HG02943 (cell line): ENCODE results near the gene RAB11FIP5.
A peak's percentile ranks its signal among the peaks of the same experiment; 100 is the strongest.

Source experiments
- ATAC-seq: cut with Tn5 transposase; IDR thresholded peaks from one replicate; pipeline ENCODE4 v1.9.1; 2021; ENCODE audit warnings: mild to moderate bottlenecking, low read depth, moderate library complexity; ENCODE audit not compliant: unreplicated experiment

RAB11FIP5 gene

DNA sequence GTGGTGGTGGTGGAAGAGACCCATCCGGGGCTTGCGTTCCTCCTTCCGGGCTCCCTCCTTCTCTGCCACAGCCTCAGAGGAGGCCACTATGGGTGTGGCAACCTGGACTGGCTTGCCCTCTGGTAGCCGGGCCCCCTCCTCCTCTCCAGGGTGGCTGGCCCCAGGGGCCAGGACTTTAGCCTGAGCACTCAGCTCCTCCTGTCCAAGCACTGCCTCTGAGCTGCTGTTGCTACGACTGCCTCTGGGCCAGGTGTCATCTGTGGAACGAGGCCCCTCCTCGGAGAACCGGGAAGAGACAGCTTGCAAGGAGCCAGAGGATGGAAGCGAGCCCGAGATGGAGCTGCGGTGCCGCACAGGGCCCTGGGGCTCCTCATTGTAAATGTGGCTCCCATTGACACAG, 24.5 kb downstream of the RAB11FIP5 start:
- ATAC-seq, result no peak

DNA sequence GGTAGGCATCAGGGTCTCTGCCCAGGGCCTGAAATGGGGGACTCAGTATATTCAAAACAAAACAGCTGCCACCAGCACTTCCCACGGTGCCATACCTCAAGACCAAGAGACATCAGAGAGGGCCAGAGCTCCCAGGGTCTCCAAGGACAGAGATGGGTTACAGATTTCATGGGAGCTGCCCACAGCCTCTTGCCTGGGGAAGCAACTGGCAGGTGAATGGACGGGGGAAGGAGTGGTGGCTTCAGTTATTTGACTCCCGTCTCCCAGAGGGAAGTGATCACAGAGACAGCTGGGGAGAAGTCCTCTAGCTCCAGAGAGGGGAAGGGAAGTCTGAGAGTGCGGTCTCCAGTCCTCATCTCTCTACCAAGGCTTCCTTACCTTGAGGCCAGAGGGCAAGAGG, 25.4 kb downstream of the RAB11FIP5 start:
- ATAC-seq, result no peak

DNA sequence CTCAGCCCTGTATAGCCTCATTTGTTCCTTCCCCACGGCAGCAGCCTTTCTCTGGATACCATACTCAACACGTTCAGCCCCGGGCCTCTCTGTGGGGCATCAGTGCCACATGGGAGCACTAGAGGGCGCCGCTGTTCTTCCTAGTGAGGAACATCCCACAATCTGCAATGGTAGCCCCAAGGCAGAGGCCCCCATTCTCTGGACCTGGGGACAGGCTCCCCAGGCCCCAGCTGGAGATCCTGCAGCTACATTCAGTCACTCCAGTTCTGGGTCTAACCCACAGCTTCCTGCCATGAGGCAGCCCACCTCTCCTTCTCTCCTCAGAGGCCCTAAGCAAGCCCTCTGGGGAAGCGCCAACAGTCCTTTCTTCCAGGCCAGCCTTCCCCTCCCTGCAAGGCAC, 27.1 kb downstream of the RAB11FIP5 start:
- ATAC-seq, result peak; percentile 93

DNA sequence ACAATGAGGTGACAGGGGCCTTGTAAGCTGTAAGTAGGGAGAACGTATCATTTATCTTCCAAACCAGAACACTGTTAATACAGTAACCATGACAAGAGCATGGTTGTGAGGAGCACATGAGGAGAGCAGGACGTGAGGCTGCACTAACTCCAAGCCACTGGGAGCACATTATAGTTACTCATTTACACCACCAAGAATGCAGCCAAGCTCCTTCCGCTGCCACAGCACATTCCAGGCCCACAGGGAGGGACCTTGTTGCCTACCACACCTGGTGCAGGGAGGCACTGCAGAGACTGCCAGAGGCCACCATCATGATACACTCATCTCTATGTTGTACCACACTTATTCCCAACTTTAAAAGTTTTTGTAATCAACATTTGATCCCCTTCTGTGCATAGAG, 27.8 kb downstream of the RAB11FIP5 start:
- ATAC-seq, result no peak

DNA sequence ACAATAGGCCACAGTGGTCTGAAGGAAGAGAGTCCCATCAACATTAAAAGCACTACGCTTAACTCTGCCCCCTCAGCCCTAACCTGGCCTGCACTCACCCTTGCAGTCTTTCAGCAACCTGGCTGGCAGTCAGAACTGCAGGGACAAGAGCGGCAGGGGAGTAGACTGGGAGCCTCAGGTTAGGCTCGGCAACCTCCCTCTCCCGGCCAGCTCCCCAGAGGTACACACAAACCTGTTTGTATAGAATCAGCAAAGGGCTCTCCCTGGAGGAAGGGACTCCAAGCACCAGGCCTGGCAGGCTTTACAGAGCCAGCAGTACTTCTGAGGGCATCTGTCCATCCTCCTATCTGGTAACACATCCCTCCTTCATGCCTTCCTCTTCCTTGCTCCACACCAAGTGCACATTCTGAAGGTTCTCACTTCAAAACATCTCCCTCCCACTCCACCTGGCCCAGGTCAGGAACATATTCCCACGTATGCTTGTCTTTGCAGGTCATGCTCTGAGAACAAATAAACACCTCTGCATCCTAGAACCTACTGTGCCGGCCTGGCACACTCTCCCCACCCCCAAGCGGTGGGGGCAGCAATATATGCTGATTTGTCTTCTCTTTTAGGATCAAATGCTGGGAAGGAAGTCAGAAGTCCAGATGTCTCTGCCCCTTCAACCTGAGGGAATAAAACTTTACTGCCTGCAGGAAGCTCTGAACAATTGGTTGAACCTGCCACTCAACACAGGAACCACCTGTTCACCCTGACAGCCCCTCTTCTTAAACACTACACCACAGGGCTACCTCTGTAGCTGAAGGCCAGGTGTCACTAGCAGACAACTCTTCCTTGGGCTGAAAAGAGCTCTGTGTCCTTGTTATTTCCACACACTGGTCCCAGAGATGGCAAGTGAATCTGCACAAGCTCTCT, 28.6 kb downstream of the RAB11FIP5 start:
- ATAC-seq, result no peak

DNA sequence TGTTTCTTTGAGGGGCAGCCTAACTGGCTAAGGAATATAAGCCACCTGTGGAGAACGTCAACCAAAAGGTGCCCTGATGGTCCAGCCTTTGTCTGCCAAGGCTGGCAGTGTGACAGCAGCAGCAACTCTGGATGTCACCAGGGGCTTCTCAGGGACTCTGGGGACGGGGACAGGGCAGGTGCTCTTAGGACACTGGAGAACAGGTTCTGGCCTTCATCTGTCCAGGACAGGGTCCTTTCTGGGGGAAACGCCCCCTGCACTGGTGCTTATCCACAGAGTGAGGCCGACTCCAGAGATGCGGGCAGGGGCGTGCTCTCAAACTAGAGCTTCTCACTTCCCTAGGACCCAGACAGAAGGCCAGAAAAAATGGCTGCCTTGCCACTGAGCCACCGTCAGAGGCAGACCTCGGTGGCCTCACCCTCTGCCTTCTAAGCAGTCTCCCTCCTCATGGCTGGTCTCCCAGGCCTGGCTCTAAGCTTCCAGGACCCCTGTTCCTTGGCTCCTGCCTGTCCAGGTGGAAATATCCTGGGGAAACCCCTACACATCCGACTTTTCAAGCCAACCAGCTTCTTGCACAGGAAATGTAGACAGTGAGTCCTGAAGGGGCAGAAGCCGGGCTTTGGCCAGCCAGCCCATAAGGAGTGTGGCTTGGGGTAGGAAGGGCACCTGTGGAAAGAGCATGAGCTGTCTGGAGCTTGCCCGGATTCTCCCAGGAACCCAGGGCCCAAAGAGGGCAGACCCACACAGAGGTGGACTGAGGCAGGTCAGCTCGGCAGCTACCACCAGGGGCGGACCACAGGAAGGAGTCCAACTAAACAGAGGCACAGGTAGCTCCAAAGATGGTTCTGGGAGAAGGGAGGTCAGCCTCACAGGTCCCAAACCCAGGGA, 30.0 kb downstream of the RAB11FIP5 start:
- ATAC-seq, result no peak

DNA sequence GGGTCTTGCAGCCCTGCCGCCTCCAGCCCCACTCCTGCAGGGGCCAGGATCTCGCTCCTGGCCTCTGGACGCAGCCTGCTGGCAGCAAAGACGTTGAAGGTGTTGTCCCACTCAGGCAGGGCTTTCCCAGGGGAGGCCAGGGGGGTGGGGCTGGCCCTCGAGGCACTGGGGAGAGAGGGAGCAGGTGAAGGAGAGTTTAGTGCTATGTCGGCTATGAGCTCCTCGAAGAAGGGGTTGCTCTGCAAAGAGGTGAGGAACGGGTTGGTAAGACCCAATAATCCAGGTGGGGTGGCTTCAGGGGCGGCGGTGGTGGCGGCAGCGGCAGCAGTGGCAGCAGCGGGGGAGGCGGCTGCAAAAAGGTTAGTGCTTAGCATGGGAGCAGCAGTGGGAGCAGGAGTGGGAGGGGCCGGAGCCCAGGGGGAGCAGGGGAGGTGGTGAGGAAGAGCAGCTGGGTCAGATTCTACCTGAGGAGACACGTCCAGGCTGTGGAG, 31.5 kb downstream of the RAB11FIP5 start:
- ATAC-seq, result no peak

DNA sequence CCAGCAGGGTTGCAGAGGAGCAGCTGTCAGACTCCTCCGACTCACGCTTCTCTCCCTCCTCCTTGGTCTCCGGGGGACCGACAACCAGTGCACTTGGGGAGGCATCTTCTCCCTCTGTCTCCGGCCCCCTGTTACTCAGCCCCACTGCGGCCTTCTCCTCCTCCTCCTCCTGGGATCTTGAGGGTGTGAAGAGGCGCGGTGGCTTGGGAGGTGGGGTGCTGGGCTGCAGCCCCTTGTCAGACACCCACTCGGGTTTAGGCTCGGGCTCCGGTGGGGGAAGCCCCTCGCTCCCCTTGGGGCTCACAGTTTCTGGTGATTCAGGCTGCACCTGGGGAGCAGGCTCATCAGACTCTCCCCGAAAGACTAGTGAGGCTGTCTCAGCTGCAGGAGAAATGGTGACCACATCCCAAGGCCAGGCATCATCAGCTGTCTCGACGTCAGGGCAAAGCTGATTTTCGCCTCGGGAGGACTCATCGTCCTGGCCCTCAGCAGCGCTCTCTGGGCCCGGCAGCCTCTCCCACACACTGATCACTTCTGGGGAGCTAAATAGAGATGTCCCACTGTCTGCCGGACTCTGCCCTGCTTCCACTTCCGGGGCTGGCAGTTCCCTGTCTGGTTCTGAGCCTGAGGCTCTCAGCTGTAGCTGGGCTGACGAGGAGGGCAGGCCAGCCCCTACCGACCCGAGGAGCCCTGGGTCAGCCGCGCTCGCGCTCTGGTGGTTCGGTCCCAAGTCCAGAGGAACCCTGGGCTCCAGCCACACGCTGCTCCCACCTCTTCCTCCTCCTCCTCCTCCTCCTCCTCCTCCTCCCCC, 32.2 kb downstream of the RAB11FIP5 start:
- no peak for ATAC-seq

DNA sequence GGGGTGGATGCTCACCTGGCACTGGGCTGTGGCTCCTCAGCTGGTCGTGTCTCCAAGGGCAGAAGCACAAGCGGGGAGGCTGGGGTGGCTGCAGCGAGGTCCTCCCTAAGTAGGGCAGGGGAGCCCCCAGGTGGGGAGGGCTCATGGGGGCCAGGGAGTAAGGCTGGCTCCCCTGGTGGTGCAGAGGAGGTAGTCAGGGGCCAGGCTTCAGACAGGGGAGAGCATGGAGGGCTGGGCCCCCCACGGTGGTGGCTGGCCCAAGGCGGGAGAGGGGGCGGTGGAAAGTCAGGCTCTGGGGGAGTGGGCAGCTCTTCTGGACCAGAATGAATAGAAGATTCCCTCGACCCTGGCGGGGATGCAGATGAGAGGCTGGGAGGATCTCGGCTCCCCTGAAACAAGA, 33.1 kb downstream of the RAB11FIP5 start:
- no peak for ATAC-seq

DNA sequence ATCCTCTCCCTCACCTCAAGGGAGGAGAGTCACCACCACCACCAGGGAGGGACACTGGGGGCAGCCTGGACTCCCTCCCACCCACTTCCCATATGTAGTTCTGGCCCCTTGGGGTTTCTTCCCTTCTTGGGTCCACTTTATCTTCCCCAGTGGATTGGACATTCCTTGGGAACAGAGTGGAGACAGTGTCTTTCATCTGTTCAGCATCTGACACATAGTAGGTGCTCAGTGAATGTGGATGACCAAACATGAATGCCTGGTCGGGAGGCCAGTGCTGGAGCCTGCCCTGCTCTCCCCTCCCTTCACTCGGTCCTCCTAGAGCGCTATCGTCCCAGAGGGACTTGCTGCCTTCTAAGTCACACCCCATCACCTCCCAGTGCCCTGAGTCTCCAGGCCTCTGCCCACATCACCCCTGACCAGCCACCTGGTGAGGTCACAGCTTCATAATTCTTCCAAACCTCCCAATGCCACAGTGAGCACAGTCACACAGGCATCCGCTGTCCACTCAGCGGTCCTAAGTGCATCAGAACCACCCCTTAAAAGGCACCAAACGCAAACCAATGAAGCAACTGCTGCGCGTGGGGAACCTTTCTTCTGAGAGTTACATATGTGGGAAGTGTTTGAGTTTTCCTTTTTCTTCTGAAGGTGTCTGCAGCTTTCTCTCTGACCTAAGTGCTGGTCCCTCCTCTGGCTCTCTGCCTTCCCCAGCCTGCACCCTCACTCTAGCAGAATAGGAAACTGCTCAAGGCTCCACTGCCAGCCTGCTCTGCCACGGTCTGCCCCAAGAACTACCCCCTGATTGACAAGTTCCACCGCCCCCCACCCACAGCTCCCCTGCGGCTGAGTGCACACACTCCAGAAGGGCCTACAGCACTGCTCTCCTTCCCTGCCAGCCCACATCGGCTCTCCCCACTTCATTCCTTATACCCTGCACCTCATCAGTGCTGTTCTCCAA, 34.0 kb downstream of the RAB11FIP5 start:
- ATAC-seq, result no peak

DNA sequence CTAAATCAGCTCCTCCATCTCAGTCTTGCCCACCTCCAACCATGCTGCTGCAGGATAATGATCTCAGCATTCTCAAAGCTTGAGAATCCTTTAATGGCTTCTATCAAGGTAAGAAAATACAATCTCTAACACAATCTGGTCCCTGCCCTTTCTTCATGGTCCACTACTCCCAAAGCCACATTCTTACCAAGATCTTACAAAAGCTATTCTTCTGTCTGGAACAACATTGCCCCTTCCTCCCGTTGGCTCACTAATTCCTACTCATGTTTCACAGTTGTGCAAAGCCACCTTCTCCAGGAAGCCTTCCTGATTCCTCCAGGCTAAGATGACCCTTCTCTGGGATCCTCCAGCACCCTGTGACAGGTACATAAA, 35.3 kb downstream of the RAB11FIP5 start:
- no peak for ATAC-seq

DNA sequence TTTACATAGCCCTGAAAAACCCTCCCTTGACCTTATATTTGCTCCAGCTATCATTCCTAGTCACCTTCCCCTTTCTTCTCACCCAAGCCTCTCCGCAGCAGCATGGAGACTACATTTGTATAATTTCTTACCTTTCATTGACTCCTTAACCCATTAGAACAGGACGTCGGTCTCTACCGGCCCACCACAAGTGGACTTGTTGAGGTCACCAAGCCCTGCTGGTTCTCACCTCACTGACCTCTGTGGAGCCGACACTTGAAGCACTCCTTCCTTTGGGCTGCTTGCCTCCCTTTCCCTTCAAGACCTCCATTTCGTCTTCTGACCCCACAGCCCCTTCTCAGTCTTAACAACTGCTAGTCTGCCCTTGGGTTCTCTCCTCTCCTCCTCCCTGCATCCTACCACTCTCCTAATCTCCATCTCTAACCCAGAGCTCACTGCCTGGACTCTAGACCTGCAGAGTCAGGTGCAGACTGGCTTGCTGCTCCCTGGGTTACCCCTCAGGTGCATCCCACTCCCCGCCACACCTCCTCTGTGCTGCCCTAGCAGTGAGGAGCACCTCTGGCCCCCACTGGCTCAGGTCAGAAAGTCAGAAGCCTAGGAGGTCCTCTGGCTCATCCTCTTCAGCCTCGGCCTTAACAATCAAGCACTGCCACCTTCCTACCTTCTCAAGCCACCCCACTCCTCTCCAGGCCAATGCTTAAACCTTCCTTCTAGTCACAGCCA, 35.9 kb downstream of the RAB11FIP5 start:
- no peak for ATAC-seq

DNA sequence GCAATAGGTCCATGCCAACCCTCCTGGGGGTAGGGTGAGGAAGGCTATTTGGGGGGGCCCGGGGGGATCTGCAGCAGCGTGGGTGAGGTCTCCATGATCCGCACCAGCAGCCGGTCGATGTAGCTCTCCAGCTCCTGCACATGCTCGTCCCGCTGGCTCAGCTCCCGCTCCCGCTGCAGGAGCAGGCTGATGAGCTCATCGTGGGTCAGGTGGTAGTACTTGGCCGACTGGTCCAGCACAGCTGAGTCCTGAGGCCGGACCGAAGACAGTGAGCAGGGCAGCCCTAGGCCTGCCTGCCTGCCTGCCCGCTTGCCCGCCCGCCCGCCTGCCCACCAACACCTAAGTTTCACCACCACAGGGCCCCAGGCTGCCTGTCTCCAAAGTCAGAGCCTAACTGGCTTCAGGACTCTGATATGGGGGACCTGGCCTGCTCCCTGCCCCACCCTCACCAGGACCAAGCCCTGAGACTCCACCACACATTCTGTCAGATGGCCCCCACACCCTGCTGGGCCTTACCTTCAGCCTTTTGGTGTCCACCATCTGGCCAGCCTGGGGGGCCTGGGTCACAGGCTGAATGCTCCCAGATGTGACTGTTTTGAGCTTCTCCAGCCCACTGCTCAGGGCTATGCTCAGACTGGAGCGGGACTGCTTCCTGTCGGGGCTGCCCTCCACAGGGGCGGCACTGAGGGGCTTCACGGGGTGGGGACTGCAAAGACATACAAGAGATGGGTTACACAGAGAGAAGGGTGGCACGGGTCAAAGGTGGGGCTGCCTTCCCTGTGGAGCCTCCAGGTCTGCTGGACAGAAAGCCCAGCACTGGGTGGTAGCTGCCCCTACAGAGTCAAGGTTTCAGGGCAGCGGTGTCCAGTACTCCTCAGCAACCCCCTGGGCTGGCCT, 37.0 kb downstream of the RAB11FIP5 start:
- no peak for ATAC-seq

DNA sequence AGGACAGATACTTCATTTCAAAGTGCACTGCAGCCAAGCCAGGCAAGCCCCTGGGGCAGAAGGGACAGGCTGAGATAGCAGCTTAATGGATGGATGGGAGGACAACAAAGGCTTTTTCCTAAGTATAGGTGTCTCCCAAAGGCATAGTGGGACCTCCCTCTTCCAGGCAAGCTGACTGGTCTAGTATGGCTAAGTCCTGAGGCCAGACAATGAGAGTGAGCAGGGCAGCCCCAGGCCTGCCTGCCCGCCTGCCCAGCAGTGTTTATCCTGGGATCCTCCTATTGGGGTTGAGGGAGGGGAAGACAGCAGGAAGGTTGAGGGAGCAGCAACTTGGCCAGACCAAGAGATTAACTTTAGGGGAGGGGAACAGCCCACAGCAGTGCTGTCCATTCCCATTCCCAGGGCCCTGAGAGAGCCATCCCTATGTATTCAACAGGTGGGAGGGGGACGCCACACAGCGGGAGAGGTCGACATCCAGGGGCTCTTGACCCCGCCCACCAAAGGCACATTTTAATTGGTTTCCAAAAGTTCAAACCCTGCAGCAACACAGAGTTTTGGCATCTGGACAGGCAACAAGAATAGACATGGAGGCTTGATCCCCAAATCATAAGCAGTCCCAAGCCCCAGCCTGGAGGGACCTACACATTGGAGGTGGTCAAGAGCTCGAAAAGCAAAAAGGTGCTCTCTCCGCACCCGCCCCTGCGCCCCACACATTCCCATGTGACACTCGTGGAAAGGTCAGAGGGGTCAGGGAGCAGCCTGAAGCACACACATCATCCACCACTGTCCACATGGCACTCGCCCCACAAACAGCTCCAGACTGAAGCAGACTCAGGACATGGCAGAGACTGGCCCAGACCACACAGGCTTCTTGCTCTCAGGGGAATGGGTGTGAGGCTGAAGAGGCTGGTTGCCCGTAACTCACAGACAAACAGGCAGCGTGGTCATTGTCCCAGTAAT, 38.4 kb downstream of the RAB11FIP5 start:
- no peak for ATAC-seq

DNA sequence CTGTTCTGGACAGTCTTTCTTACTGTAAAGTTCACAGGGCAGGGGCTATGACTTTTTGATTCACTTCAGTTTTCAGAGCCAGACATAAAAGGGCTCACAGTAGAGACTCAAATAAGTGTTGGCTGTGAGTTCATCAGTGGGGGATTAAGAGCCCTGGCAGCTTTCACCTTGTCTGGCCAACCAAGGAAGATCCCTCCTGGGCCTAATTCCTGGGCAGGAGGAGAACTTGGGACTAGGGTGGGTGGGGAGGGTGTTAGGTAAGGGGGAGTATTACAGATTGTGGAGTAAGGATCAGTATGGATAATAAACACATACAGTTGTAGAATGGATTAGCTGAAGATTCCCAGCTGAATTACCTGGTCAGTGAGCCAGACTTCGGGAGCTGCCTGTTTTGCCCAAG, 40.3 kb downstream of the RAB11FIP5 start:
- ATAC-seq, result no peak

DNA sequence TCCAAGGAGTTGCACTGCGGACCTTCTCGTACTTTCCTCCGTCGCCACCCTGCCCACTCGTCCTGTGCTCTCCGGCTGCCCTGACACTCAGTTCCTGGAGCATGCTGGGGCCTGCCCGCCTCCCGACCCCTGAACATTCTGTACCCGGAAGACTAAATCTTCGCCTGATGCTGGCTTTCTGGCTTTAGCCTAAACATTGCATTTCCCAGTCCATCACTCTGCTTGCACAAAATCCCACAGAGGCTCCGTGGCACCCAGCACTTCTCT, 40.7 kb downstream of the RAB11FIP5 start:
- ATAC-seq, result peak; percentile 3
